HG03571 (cell line): ENCODE measurements around the gene GATA1.
"Not testable (repeated sequence)": the region's sequence is repeated elsewhere in the genome, so short reads cannot be mapped to it uniquely, and the experiment has no call there.

ENCODE experiments used
- ATAC-seq: cut with Tn5 transposase; IDR thresholded peaks from one replicate; pipeline ENCODE4 v1.9.1; 2021; ENCODE audit not compliant: unreplicated experiment

Gene GATA1

GRCh38 chrX:48806081-48806480 lies 19.7 kb downstream of the GATA1 start:
- no peak for ATAC-seq

- no peak for ATAC-seq
Observed at GRCh38 chrX:48813644-48814043, 27.3 kb downstream of the GATA1 start.

GRCh38 chrX:48814722-48815121 lies 28.3 kb downstream of the GATA1 start:
- ATAC-seq: no peak

- ATAC-seq: no peak
Observed at GRCh38 chrX:48815266-48815665, 28.9 kb downstream of the GATA1 start.

- no peak for ATAC-seq
Observed at GRCh38 chrX:48816014-48816810, 29.8 kb downstream of the GATA1 start.

- ATAC-seq: no peak
Observed at GRCh38 chrX:48818098-48818497, 31.7 kb downstream of the GATA1 start.

- ATAC-seq: no peak
Observed at GRCh38 chrX:48818866-48819265, 32.5 kb downstream of the GATA1 start.

GRCh38 chrX:48819394-48819793 lies 33.0 kb downstream of the GATA1 start:
- not testable (repeated sequence) for ATAC-seq

- ATAC-seq: no peak
Observed at GRCh38 chrX:48823053-48823452, 36.7 kb downstream of the GATA1 start.

GRCh38 chrX:48824066-48824465 lies 37.7 kb downstream of the GATA1 start:
- no peak for ATAC-seq

GRCh38 chrX:48826135-48826875 lies 39.9 kb downstream of the GATA1 start, which contains the start of gene ERAS:
TSS of gene ERAS (plus strand) at chrX:48826513. CDS start at chrX:48829124, 2,611 bp downstream.
- no peak for ATAC-seq

GRCh38 chrX:48826876-48827653 lies 40.7 kb downstream of the GATA1 start:
- no peak for ATAC-seq

- ATAC-seq: no peak
Observed at GRCh38 chrX:48827654-48827968, 41.2 kb downstream of the GATA1 start.

GRCh38 chrX:48829016-48829735 lies 42.8 kb downstream of the GATA1 start:
- no peak for ATAC-seq

- ATAC-seq: no peak
Observed at GRCh38 chrX:48831136-48831908, 44.9 kb downstream of the GATA1 start.

GRCh38 chrX:48831909-48832291 lies 45.5 kb downstream of the GATA1 start:
- ATAC-seq: no peak

GRCh38 chrX:48833542-48834138 lies 47.2 kb downstream of the GATA1 start:
- no peak for ATAC-seq

- ATAC-seq: no peak
Observed at GRCh38 chrX:48834383-48834709, 48.0 kb downstream of the GATA1 start.

GRCh38 chrX:48835524-48836329 lies 49.3 kb downstream of the GATA1 start, which contains the start of gene PCSK1N:
TSS of gene PCSK1N (minus strand) at chrX:48835610. CDS start at chrX:48835532, 78 bp downstream.
- ATAC-seq: no peak
